Astrocyte (in vitro differentiated cells and primary cell): ENCODE data around the gene PREX1.

ENCODE experiments used
- CTCF ChIP-seq: IDR thresholded peaks from 2 replicates; pipeline ENCODE4 v1.5.1; 2011; ENCODE audit warnings: low read depth, mild to moderate bottlenecking, inconsistent platforms, low read length, moderate library complexity; ENCODE audit not compliant: insufficient read depth
- EZH2 ChIP-seq: IDR thresholded peaks from 2 replicates; pipeline ENCODE4 v1.6.1; 2012; ENCODE audit warnings: mild to moderate bottlenecking, low read length, inconsistent platforms; ENCODE audit not compliant: insufficient read depth

DNA sequence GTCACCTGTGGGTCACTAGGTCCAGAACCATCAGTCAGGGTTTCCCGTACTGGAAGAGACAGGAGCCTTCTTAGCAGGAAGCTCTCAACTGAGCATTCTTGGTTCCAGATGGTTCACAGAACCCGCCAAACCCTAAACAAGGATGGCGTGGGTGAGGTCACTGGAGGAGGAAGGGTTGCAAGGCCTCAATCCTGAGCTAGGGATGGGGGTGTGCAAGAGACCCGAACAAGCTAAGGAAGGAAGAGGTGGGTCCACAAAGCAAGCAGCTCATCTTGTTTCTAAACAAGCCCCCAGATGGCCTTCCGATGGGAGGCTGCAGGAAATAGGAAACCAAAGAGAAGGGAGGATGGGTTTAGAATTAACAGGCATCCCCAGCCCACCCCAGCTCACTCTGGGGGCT is 92.7 kb downstream of the PREX1 start:
- TF ChIP-seq EZH2, result no peak
- TF ChIP-seq CTCF, result no peak
